Activated T-helper 1 cell treated with anti-CD3 and anti-CD28 coated beads, Interleukin-12 subunit alpha, Interleukin-12 subunit beta, Interleukin-2, Interleukin-4 antibody, amounts not matched to agents 30 ng/mL and 10 ng/mL and 1 ng/mL, durations not matched to agents 14 hours and 24 hours and 36 hours (primary cell): Measurements from ENCODE around the gene CSF2. TPM values are rescaled to one million over a fixed set of nuclear protein-coding genes. Genes with fewer than 3 reads are reported as not detected.

Experiments
- DNase-seq: peaks from one replicate; pipeline ENCODE4 v3.0.0; 2021; ENCODE audit warnings: low spot score
- H3K27ac Mint-ChIP-seq: one replicate; pipeline ENCODE4 v1.8.0; 2021; ENCODE audit warnings: mild to moderate bottlenecking, mixed read lengths
- H3K27me3 Mint-ChIP-seq: one replicate; pipeline ENCODE4 v1.8.0; 2022; ENCODE audit warnings: mild to moderate bottlenecking, moderate library complexity, mixed read lengths; ENCODE audit not compliant: insufficient read depth
- H3K36me3 Mint-ChIP-seq: one replicate; pipeline ENCODE4 v1.8.0; 2021; ENCODE audit warnings: low read depth, mixed read lengths
- H3K4me1 Mint-ChIP-seq: one replicate; pipeline ENCODE4 v1.8.0; 2021; ENCODE audit warnings: low read depth, mixed read lengths
- H3K4me3 Mint-ChIP-seq: one replicate; pipeline ENCODE4 v1.8.0; 2021; ENCODE audit warnings: mild to moderate bottlenecking, moderate library complexity, mixed read lengths
- H3K9me3 Mint-ChIP-seq: one replicate; pipeline ENCODE4 v1.8.0; 2021; ENCODE audit warnings: mixed read lengths
- intact Hi-C: fragments of 100-400 bp; cut with micrococcal nuclease; formaldehyde crosslinking; loops from one replicate; pipeline ENCODE4 v1.15.1; 2024
- total RNA-seq: library from RNA; stranded (reverse); gene quantifications from 2 replicates; pipeline ENCODE4 v1.2.3, GENCODE V29; 2022

The CSF2 gene
- total RNA-seq, 1 donor from 2014 or later = 1,648 TPM

- H3K27ac Mint-ChIP-seq = peak overlapping the region; percentile 53
- peaks cover 16% of the 10 kb centered on the region for H3K9me3 Mint-ChIP-seq
- H3K4me1 Mint-ChIP-seq = peaks cover 82% of the 10 kb centered on the region
- H3K4me3 Mint-ChIP-seq = no peak overlapping the region
- no peaks in the 10 kb centered on the region for H3K27me3 Mint-ChIP-seq
- DNase-seq = no peak
- H3K36me3 Mint-ChIP-seq = peaks cover 22% of the 10 kb centered on the region
- intact Hi-C loops = no loop called here
These were observed 13.6 kb downstream of the CSF2 start for GRCh38 chr5:132087176-132087575.

GRCh38 chr5:132087661-132088060 lies 14.1 kb downstream of the CSF2 start:
- H3K4me1 Mint-ChIP-seq = peaks cover 77% of the 10 kb centered on the region
- intact Hi-C loops = no loop called here
- H3K27me3 Mint-ChIP-seq = no peaks in the 10 kb centered on the region
- no peak overlapping the region for H3K4me3 Mint-ChIP-seq
- no peak for DNase-seq
- peaks cover 16% of the 10 kb centered on the region for H3K9me3 Mint-ChIP-seq
- peaks cover 22% of the 10 kb centered on the region for H3K36me3 Mint-ChIP-seq
- H3K27ac Mint-ChIP-seq = peak overlapping the region; percentile 32

GRCh38 chr5:132089363-132089762 lies 15.8 kb downstream of the CSF2 start:
- DNase-seq = no peak
- Mint-ChIP-seq H3K4me1 (peaks cover 72% of the 10 kb centered on the region), H3K27me3 (no peaks in the 10 kb centered on the region), H3K27ac (peak overlapping the region; percentile 82), H3K9me3 (peaks cover 16% of the 10 kb centered on the region), H3K4me3 (no peak overlapping the region), H3K36me3 (peaks cover 27% of the 10 kb centered on the region)
- intact Hi-C loops = no loop called here

- Mint-ChIP-seq H3K9me3 (peaks cover 16% of the 10 kb centered on the region), H3K36me3 (peaks cover 27% of the 10 kb centered on the region), H3K4me1 (peaks cover 73% of the 10 kb centered on the region), H3K4me3 (no peak overlapping the region), H3K27me3 (no peaks in the 10 kb centered on the region), H3K27ac (peak overlapping the region; percentile 82)
- intact Hi-C loops = loop anchor here (10.0 kb wide), 1 partner anchor 705 kb away; no protein-coding TSS in a partner anchor
- no peak for DNase-seq
These were observed 16.5 kb downstream of the CSF2 start for GRCh38 chr5:132090107-132090506.

- Mint-ChIP-seq H3K27me3 (no peaks in the 10 kb centered on the region), H3K9me3 (peaks cover 16% of the 10 kb centered on the region), H3K4me1 (peaks cover 79% of the 10 kb centered on the region), H3K36me3 (peaks cover 34% of the 10 kb centered on the region), H3K27ac (no peak overlapping the region), H3K4me3 (no peak overlapping the region)
- intact Hi-C loops = loop anchor here (10.0 kb wide), 1 partner anchor 708 kb away; no protein-coding TSS in a partner anchor
- no peak for DNase-seq
These were observed 19.7 kb downstream of the CSF2 start for GRCh38 chr5:132093271-132093670.

- peaks cover 80% of the 10 kb centered on the region for H3K4me1 Mint-ChIP-seq
- peaks cover 31% of the 10 kb centered on the region for H3K36me3 Mint-ChIP-seq
- H3K27ac Mint-ChIP-seq = peak overlapping the region; percentile 90
- no peaks in the 10 kb centered on the region for H3K27me3 Mint-ChIP-seq
- no peak for DNase-seq
- intact Hi-C loops = loop anchor here (5.0 to 10.0 kb wide), 3 partner anchors 398 to 710 kb away; partner anchors contain the start of gene IRF1
- peaks cover 6% of the 10 kb centered on the region for H3K9me3 Mint-ChIP-seq
- peak overlapping the region; percentile 8 for H3K4me3 Mint-ChIP-seq
These were observed 20.9 kb downstream of the CSF2 start for GRCh38 chr5:132094393-132095076.

GRCh38 chr5:132095077-132095410 lies 21.5 kb downstream of the CSF2 start:
- Mint-ChIP-seq H3K9me3 (peaks cover 4% of the 10 kb centered on the region), H3K27me3 (no peaks in the 10 kb centered on the region), H3K4me3 (peak overlapping the region; percentile 8), H3K4me1 (peaks cover 80% of the 10 kb centered on the region), H3K27ac (peak overlapping the region; percentile 90), H3K36me3 (peaks cover 29% of the 10 kb centered on the region)
- intact Hi-C loops = loop anchor here (5.0 to 10.0 kb wide), 3 partner anchors 397 to 710 kb away; partner anchors contain the start of gene IRF1
- DNase-seq = no peak

GRCh38 chr5:132095424-132095972 lies 21.9 kb downstream of the CSF2 start:
- no peak for DNase-seq
- Mint-ChIP-seq H3K9me3 (peaks cover under 1% of the 10 kb centered on the region), H3K4me3 (peak overlapping the region; percentile 5), H3K4me1 (peaks cover 80% of the 10 kb centered on the region), H3K36me3 (peaks cover 25% of the 10 kb centered on the region), H3K27ac (peak overlapping the region; percentile 90), H3K27me3 (no peaks in the 10 kb centered on the region)
- intact Hi-C loops = loop anchor here (5.0 to 10.0 kb wide), 3 partner anchors 397 to 711 kb away; partner anchors contain the start of gene IRF1

GRCh38 chr5:132096904-132097303 lies 23.3 kb downstream of the CSF2 start:
- intact Hi-C loops = loop anchor here (5.0 to 10.0 kb wide), 3 partner anchors 395 to 712 kb away; partner anchors contain the start of gene IRF1
- Mint-ChIP-seq H3K4me3 (no peak overlapping the region), H3K4me1 (peaks cover 78% of the 10 kb centered on the region), H3K36me3 (peaks cover 21% of the 10 kb centered on the region), H3K9me3 (no peaks in the 10 kb centered on the region), H3K27me3 (no peaks in the 10 kb centered on the region), H3K27ac (peak overlapping the region; percentile 90)
- DNase-seq = no peak

GRCh38 chr5:132098151-132098594 lies 24.6 kb downstream of the CSF2 start:
- H3K4me3 Mint-ChIP-seq = peak overlapping the region; percentile 13
- H3K9me3 Mint-ChIP-seq = no peaks in the 10 kb centered on the region
- no peaks in the 10 kb centered on the region for H3K27me3 Mint-ChIP-seq
- DNase-seq = no peak
- intact Hi-C loops = loop anchor here (2.0 to 10.0 kb wide), 4 partner anchors 301 to 713 kb away; partner anchors contain the start of genes FNIP1 and IRF1
- H3K4me1 Mint-ChIP-seq = peaks cover 88% of the 10 kb centered on the region
- peaks cover 24% of the 10 kb centered on the region for H3K36me3 Mint-ChIP-seq
- H3K27ac Mint-ChIP-seq = peak overlapping the region; percentile 100

- H3K4me3 Mint-ChIP-seq = peak overlapping the region; percentile 76
- no peak for DNase-seq
- no peaks in the 10 kb centered on the region for H3K27me3 Mint-ChIP-seq
- peaks cover 24% of the 10 kb centered on the region for H3K36me3 Mint-ChIP-seq
- H3K9me3 Mint-ChIP-seq = no peaks in the 10 kb centered on the region
- peaks cover 91% of the 10 kb centered on the region for H3K4me1 Mint-ChIP-seq
- H3K27ac Mint-ChIP-seq = peak overlapping the region; percentile 100
- intact Hi-C loops = loop anchor here (1.0 to 10.0 kb wide), 14 partner anchors 13 to 714 kb away; partner anchors contain the start of genes FNIP1, IRF1 and RAPGEF6
These were observed 25.0 kb downstream of the CSF2 start for GRCh38 chr5:132098621-132099020.

GRCh38 chr5:132099076-132099748 lies 25.6 kb downstream of the CSF2 start:
- H3K9me3 Mint-ChIP-seq = no peaks in the 10 kb centered on the region
- intact Hi-C loops = loop anchor here (1.0 to 10.0 kb wide), 14 partner anchors 12 to 714 kb away; partner anchors contain the start of genes FNIP1, IRF1 and RAPGEF6
- DNase-seq = peak; percentile 57
- peak overlapping the region; percentile 100 for H3K27ac Mint-ChIP-seq
- H3K36me3 Mint-ChIP-seq = peaks cover 24% of the 10 kb centered on the region
- H3K27me3 Mint-ChIP-seq = no peaks in the 10 kb centered on the region
- H3K4me3 Mint-ChIP-seq = peak overlapping the region; percentile 76
- peaks cover 91% of the 10 kb centered on the region for H3K4me1 Mint-ChIP-seq
